AG04450 (cell line): ENCODE data around the gene CECR2. TPM values are rescaled to one million over a fixed set of nuclear protein-coding genes. Genes with fewer than 3 reads are reported as not detected.

ENCODE experiments used
- CTCF ChIA-PET: fragments of 300-600, 350-600 bp; formaldehyde crosslinking; extraction: SDS; loops from one replicate; lab custom pipeline; 2022; ENCODE audit warnings: antibody characterized with exemption, inconsistent platforms; lab: Charles Lee
- POLR2A ChIA-PET: fragments of 350-600 bp; formaldehyde crosslinking; extraction: SDS; loops from one replicate; lab custom pipeline; 2021; ENCODE audit warnings: antibody characterized with exemption, inconsistent platforms; lab: Yijun Ruan, JAX
- DNase-seq: peaks from one replicate; pipeline ENCODE4 v3.0.0-alpha.2; 2011; ENCODE audit warnings: low read depth, low spot score
- H3K27ac ChIP-seq: one replicate; pipeline ENCODE4 v1.5.1; 2012; ENCODE audit warnings: low read depth, low read length, control low read depth
- H3K27me3 ChIP-seq: one replicate; pipeline ENCODE4 v1.6.0; 2012; ENCODE audit warnings: low read length; ENCODE audit not compliant: control insufficient read depth, insufficient read depth
- H3K4me3 ChIP-seq: 2 replicates; pipeline ENCODE4 v1.5.1; 2011; ENCODE audit warnings: mild to moderate bottlenecking, low read depth, low read length, control low read depth
- H3K9me3 ChIP-seq: 2 replicates; pipeline ENCODE4 v1.5.1; 2012; ENCODE audit warnings: low read length; ENCODE audit not compliant: control insufficient read depth, insufficient read depth
- CTCF ChIP-seq: IDR thresholded peaks from 2 replicates; pipeline ENCODE4 v1.5.1; 2011; ENCODE audit warnings: low read depth, low read length, control low read depth, inconsistent platforms
- polyA plus RNA-seq: library from polyadenylated mRNA; depleted of rRNA; stranded (reverse); fragments of >200 nt; gene quantifications from 2 replicates; pipeline ENCODE4 v1.2.3, GENCODE V29; 2011

CECR2 gene
- polyA plus RNA-seq, 1 experiment = not detected

- no peak for TF ChIP-seq CTCF
- Histone ChIP-seq H3K9me3 (no peaks in the 10 kb centered on the region), H3K4me3 (no peak overlapping the region), H3K27ac (no peak overlapping the region), H3K27me3 (no peaks in the 10 kb centered on the region)
- DNase-seq = no peak
- CTCF ChIA-PET = no interaction called here
- POLR2A ChIA-PET = no interaction called here
These were observed 27.3 kb downstream of the CECR2 start for GRCh38 chr22:17396516-17396915.

- no peak overlapping the region for H3K27ac ChIP-seq
- ChIA-PET CTCF (no interaction called here), POLR2A (no interaction called here)
- DNase-seq = no peak
- no peak overlapping the region for H3K4me3 ChIP-seq
- no peaks in the 10 kb centered on the region for H3K27me3 ChIP-seq
- TF ChIP-seq CTCF = no peak
- H3K9me3 ChIP-seq = no peaks in the 10 kb centered on the region
These were observed 28.7 kb downstream of the CECR2 start for GRCh38 chr22:17397756-17398547.

- H3K27ac ChIP-seq = no peak overlapping the region
- H3K27me3 ChIP-seq = no peaks in the 10 kb centered on the region
- TF ChIP-seq CTCF = no peak
- H3K9me3 ChIP-seq = no peaks in the 10 kb centered on the region
- DNase-seq = no peak
- H3K4me3 ChIP-seq = no peak overlapping the region
- ChIA-PET CTCF (interaction anchor here (0.6 kb wide), 1 partner anchor 350 kb away, joined by 3 read pairs; no protein-coding TSS in a partner anchor), POLR2A (no interaction called here)
These were observed 31.0 kb downstream of the CECR2 start for GRCh38 chr22:17400305-17400704.

- Histone ChIP-seq H3K27ac (no peak overlapping the region), H3K4me3 (no peak overlapping the region), H3K27me3 (no peaks in the 10 kb centered on the region), H3K9me3 (no peaks in the 10 kb centered on the region)
- DNase-seq = no peak
- CTCF ChIA-PET = no interaction called here
- POLR2A ChIA-PET = no interaction called here
- no peak for TF ChIP-seq CTCF
These were observed 32.5 kb downstream of the CECR2 start for GRCh38 chr22:17401728-17402127.

GRCh38 chr22:17402293-17402692 lies 33.0 kb downstream of the CECR2 start:
- H3K4me3 ChIP-seq = no peak overlapping the region
- no peaks in the 10 kb centered on the region for H3K9me3 ChIP-seq
- CTCF ChIA-PET = interaction anchor here (0.7 kb wide), 1 partner anchor 295 kb away, joined by 4 read pairs; no protein-coding TSS in a partner anchor
- TF ChIP-seq CTCF = no peak
- POLR2A ChIA-PET = no interaction called here
- no peak overlapping the region for H3K27ac ChIP-seq
- H3K27me3 ChIP-seq = no peaks in the 10 kb centered on the region
- no peak for DNase-seq
